Measurements from ENCODE around the gene TOPBP1. TPM values are rescaled to one million over a fixed set of nuclear protein-coding genes. Genes with fewer than 3 reads are reported as not detected.

TOPBP1 gene
- 15.5 and 21.4 TPM in 2 replicates for total RNA-seq

GRCh38 chr3:133661454-133662277 lies at the start of gene TOPBP1:
TOPBP1 (minus strand) TSS chr3:133661941; CDS start chr3:133661127, 814 bp downstream.

GRCh38 chr3:133573629-133574194 lies 88.0 kb downstream of the TOPBP1 start, which contains the start of gene CDV3:
CDV3 (plus strand) TSS chr3:133573686; CDS start chr3:133574045, 359 bp downstream.

Other genes with a start within 250 kb of the TOPBP1 start
- gene CDV3, start 88.3 kb downstream of the TOPBP1 start, total RNA-seq, result 129 and 142 TPM in 2 replicates
- under 0.01 TPM in 2 replicates for gene TF, start 84.5 kb upstream of the TOPBP1 start, total RNA-seq
- gene SRPRB, start 143.9 kb upstream of the TOPBP1 start, total RNA-seq, result 84.5 and 92.7 TPM in 2 replicates
- gene RAB6B, start 233.9 kb upstream of the TOPBP1 start, total RNA-seq, result 0.54 and 0.81 TPM in 2 replicates